ENCODE measurements around the gene CIAPIN1. TPM values are rescaled to one million over a fixed set of nuclear protein-coding genes. Genes with fewer than 3 reads are reported as not detected.

The CIAPIN1 gene
- total RNA-seq, 3 donors from 2014 or later = 43.2 to 63.7 (median 53.8) TPM

- TF ChIP-seq, protein P1, sequence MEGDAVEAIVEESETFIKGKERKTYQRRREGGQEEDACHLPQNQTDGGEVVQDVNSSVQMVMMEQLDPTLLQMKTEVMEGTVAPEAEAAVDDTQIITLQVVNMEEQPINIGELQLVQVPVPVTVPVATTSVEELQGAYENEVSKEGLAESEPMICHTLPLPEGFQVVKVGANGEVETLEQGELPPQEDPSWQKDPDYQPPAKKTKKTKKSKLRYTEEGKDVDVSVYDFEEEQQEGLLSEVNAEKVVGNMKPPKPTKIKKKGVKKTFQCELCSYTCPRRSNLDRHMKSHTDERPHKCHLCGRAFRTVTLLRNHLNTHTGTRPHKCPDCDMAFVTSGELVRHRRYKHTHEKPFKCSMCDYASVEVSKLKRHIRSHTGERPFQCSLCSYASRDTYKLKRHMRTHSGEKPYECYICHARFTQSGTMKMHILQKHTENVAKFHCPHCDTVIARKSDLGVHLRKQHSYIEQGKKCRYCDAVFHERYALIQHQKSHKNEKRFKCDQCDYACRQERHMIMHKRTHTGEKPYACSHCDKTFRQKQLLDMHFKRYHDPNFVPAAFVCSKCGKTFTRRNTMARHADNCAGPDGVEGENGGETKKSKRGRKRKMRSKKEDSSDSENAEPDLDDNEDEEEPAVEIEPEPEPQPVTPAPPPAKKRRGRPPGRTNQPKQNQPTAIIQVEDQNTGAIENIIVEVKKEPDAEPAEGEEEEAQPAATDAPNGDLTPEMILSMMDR (IDR thresholded peaks at IDR 0.05) = no peak
- DNase-seq (peak; percentile 71 to 76 (median 76)), ATAC-seq (peak; percentile 84)
- Histone ChIP-seq H3K4me3 (no peak overlapping the region), H3K9me3 (no peaks in the 10 kb centered on the region), H3K4me1 (ENCODE audit: low read depth) (peaks cover 12% of the 10 kb centered on the region), H3K36me3 (ENCODE audit: low read depth) (no peaks in the 10 kb centered on the region)
- intact Hi-C loops (cut with DNase I, micrococcal nuclease) = no loop called here
These were observed 62.7 kb downstream of the CIAPIN1 start for GRCh38 chr16:57384248-57385070.

DNA sequence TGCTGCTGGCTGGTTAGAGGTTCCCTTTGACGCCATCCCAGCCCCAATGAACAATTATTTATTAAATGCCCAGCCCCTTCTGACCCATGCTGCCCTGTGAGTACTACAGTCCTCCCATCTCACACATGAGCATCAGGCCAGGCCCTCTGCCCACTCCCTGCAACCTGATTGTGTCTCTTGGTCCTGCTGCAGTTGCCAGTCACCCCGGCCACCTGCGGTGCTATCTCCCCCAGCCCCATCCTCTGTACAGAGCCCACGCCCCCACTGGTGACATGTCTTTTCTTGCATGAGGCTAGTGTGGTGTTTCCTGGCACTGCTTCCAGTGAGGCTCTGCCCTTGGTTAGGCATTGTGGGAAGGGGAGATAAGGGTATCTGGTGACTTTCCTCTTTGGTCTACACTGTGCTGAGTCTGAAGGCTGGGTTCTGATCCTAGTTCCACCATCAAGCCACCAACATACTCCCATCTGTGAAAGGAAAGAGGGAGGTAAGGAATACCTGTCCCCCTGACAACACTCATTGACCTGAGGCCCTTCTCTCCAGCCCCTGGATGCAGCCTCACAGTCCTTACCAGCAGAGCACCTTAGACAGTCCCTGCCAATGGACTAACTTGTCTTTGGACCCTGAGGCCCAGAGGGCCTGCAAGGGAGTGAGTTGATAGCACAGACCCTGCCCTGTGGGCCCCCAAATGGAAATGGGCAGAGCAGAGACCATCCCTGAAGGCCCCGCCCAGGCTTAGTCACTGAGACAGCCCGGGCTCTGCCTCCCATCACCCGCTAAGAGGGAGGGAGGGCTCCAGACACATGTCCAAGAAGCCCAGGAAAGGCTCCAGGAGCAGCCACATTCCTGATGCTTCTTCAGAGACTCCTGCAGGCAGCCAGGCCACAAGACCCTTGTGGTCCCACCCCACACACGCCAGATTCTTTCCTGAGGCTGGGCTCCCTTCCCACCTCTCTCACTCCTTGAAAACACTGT, 63.6 kb downstream of the CIAPIN1 start:
- no peaks in the 10 kb centered on the region for H3K9me3 ChIP-seq
- DNase-seq (peak in 2 of 3 donors; percentile 32 to 35), ATAC-seq (peak; percentile 55)
- TF ChIP-seq, protein P1 (IDR thresholded peaks at IDR 0.05) = no peak
- intact Hi-C loops (cut with DNase I, micrococcal nuclease) = no loop called here
- H3K36me3 ChIP-seq (ENCODE audit: low read depth) = no peaks in the 10 kb centered on the region
- no peak overlapping the region for H3K4me3 ChIP-seq
- peaks cover 12% of the 10 kb centered on the region for H3K4me1 ChIP-seq (ENCODE audit: low read depth)

DNA sequence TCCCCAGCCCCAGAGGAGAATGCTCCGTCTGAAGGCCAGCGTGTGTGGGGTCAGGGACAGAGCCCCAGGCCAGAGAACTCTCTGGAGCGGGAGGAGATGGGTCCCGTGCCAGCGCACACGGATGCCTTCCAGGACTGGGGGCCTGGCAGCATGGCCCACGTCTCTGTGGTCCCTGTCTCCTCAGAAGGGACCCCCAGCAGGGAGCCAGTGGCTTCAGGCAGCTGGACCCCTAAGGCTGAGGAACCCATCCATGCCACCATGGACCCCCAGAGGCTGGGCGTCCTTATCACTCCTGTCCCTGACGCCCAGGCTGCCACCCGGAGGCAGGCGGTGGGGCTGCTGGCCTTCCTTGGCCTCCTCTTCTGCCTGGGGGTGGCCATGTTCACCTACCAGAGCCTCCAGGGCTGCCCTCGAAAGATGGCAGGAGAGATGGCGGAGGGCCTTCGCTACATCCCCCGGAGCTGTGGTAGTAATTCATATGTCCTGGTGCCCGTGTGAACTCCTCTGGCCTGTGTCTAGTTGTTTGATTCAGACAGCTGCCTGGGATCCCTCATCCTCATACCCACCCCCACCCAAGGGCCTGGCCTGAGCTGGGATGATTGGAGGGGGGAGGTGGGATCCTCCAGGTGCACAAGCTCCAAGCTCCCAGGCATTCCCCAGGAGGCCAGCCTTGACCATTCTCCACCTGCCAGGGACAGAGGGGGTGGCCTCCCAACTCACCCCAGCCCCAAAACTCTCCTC, 64.5 kb downstream of the CIAPIN1 start:
- Histone ChIP-seq H3K4me3 (no peak overlapping the region), H3K36me3 (ENCODE audit: low read depth) (no peaks in the 10 kb centered on the region), H3K9me3 (no peaks in the 10 kb centered on the region), H3K4me1 (ENCODE audit: low read depth) (peaks cover 12% of the 10 kb centered on the region)
- DNase-seq (no peak), ATAC-seq (no peak)
- TF ChIP-seq, protein P1 (IDR thresholded peaks at IDR 0.05) = no peak
- intact Hi-C loops (cut with DNase I, micrococcal nuclease) = no loop called here

DNA sequence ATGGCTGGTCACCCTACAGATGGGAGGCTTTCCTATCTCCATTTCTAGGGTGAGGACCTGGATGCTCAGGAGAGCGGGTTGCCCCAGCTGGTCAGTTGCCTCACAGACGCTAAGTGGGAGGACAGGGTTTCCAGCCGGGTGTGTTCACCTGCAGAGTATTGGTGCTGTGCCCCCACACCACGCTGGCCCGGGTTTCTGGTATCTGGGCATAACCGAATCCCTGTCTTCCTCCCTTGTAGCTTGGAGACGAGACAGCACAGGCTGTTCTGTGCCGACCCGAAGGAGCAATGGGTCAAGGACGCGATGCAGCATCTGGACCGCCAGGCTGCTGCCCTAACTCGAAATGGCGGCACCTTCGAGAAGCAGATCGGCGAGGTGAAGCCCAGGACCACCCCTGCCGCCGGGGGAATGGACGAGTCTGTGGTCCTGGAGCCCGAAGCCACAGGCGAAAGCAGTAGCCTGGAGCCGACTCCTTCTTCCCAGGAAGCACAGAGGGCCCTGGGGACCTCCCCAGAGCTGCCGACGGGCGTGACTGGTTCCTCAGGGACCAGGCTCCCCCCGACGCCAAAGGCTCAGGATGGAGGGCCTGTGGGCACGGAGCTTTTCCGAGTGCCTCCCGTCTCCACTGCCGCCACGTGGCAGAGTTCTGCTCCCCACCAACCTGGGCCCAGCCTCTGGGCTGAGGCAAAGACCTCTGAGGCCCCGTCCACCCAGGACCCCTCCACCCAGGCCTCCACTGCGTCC, 65.2 kb downstream of the CIAPIN1 start:
- no peaks in the 10 kb centered on the region for H3K36me3 ChIP-seq (ENCODE audit: low read depth)
- DNase-seq = no peak
- no peak for ATAC-seq
- H3K4me3 ChIP-seq = no peak overlapping the region
- no peaks in the 10 kb centered on the region for H3K9me3 ChIP-seq
- intact Hi-C loops (cut with DNase I, micrococcal nuclease) = no loop called here
- H3K4me1 ChIP-seq (ENCODE audit: low read depth) = peaks cover 12% of the 10 kb centered on the region
- TF ChIP-seq, protein P1 (IDR thresholded peaks at IDR 0.05) = no peak

Measured in mucosa of descending colon (tissue), 3 donors.